Right lobe of liver (tissue), 6 donors: ENCODE measurements around the gene POMGNT1. TPM values are rescaled to one million over a fixed set of nuclear protein-coding genes. Genes with fewer than 3 reads are reported as not detected.

Experiments
- ATAC-seq, 4 donors: fragments of 200-7000 bp; cut with Tn5 transposase; one replicate each; pipeline ENCODE4 v1.9.1; 2020; ENCODE audit warnings: mild to moderate bottlenecking in 4 of 4, moderate library complexity in 4 of 4
- DNase-seq, 3 donors: peaks; one replicate each; pipeline ENCODE4 v3.0.0-alpha.2; 2020
- H3K27ac ChIP-seq, 3 donors: fragments of 200-600 bp; one replicate each; pipeline ENCODE4 v1.8.0; 2022
- H3K27me3 ChIP-seq, 2 donors: fragments of 200-600 bp; one replicate each; pipeline ENCODE4 v1.8.0; 2022
- H3K36me3 ChIP-seq, 4 donors: fragments of 200-600 bp; sonication (generic) in 1 of 4; one replicate each; pipeline versions ENCODE4 v1.5.1 to v1.8.0; 2017 to 2022; ENCODE audit warnings: control low read depth in 1 of 4
- H3K4me1 ChIP-seq, 4 donors: fragments of 200-600 bp; sonication (generic) in 1 of 4; one replicate each; pipeline versions ENCODE4 v1.5.1 to v1.8.0; 2017 to 2022; ENCODE audit warnings: control low read depth in 1 of 4
- H3K4me3 ChIP-seq, 3 donors: fragments of 200-600 bp; one replicate each; pipeline ENCODE4 v1.8.0; 2022
- H3K9me3 ChIP-seq, 4 donors: fragments of 200-600 bp; sonication (generic) in 1 of 4; one replicate each; pipeline versions ENCODE4 v1.5.1 to v1.8.0; 2017 to 2022; ENCODE audit warnings: control low read depth in 1 of 4
- CTCF ChIP-seq, 4 donors: fragments of 200-600 bp in 3 of 4; fragments of 450-650 bp in 1 of 4; IDR thresholded peaks; one replicate each; pipeline versions ENCODE4 v1.5.1 to v1.8.0; 2016 to 2022; ENCODE audit warnings: antibody characterized with exemption in 4 of 4, mild to moderate bottlenecking in 2 of 4
- POLR2A ChIP-seq: fragments of 450-650 bp; IDR thresholded peaks from one replicate; pipeline ENCODE4 v1.6.1; 2017; ENCODE audit warnings: antibody characterized with exemption, mild to moderate bottlenecking
- WGBS: methylation state at CpG from one replicate; pipeline ENCODE4 v1.1.6; 2018; ENCODE audit warnings: low coverage, low lambda C conversion rate; ENCODE audit not compliant: insufficient coverage; ENCODE audit errors: missing lambda C conversion rate; 5-methylcytosine and 5-hydroxymethylcytosine counted together
- intact Hi-C, 2 donors: fragments of 100-400 bp; cut with DNase I; formaldehyde crosslinking; loops; one replicate each; pipeline versions ENCODE4 v1.11.2 to v1.14.1; 2022
- total RNA-seq, 6 experiments: library from RNA; depleted of rRNA in 2 of 6; stranded (reverse); fragments of >200 nt in 2 of 6; fragmentation: NEBNext Ultra II Directional in 3 of 6; extraction: Animal tissue kit (Norgen Biotek cat#: 25700) in 3 of 6; gene quantifications; one replicate each; pipeline versions ENCODE4 v1.1.0 to v1.2.4, GENCODE V29; 2016 to 2023
- donor health status: DM: no; HTN: yes; CAD: no.
- donor health status: DM: no; HTN: no; CAD: no.
- donor health status: DM: no; HTN: no; CAD: no.
- donor health status: DM: no; HTN: yes; CAD: no.
- donor health status: DM: no; HTN: yes; CAD: no.

POMGNT1 gene
- total RNA-seq, 6 experiments from 2014 or later = 26.9 to 47.4 (median 38.8) TPM

GRCh38 chr1:46191033-46191701 is 7.1 kb downstream of the POMGNT1 start:
- 97% methylated on average over 4 of the region's 9 CpGs for WGBS
- Histone ChIP-seq H3K4me1 (peaks cover 0 to 17% (median 0%) of the 10 kb centered on the region in 4 donors), H3K27me3 (no peaks in the 10 kb centered on the region), H3K36me3 (peaks cover 0 to 28% (median 6%) of the 10 kb centered on the region in 4 donors), H3K9me3 (no peaks in the 10 kb centered on the region), H3K27ac (no peak overlapping the region), H3K4me3 (no peak overlapping the region)
- no peak for TF ChIP-seq CTCF (IDR thresholded peaks at IDR 0.05)
- no peak for TF ChIP-seq POLR2A
- ATAC-seq = no peak
- intact Hi-C loops = no loop called here
- no peak for DNase-seq

DNA sequence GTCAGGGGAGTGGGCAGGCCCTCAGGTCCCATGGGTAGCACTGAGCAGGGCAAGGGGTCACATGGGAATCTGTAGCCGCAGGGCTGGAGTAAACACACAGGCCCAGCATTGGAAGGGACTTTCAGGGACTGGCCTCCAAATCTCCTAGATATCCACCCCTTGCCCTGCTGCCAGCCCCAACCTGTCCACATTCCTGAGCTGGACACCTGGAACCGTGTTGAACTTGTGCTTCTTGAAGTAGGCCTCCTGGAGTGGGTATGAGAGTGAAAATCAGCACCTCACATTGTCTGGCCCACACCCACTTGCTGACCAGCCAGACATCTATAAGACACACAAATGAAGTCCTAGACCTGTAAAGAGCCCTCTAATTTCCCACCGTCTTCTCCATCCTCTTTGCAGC is 7.7 kb downstream of the POMGNT1 start:
- DNase-seq = no peak

GRCh38 chr1:46188295-46189030 is 9.8 kb downstream of the POMGNT1 start:
- Histone ChIP-seq H3K4me3 (no peak overlapping the region), H3K9me3 (no peaks in the 10 kb centered on the region), H3K27me3 (no peaks in the 10 kb centered on the region), H3K27ac (peak overlapping the region in 1 of 3 donors; percentile 54), H3K36me3 (peaks cover 0 to 20% (median 6%) of the 10 kb centered on the region in 4 donors), H3K4me1 (peaks cover 0 to 20% (median 4%) of the 10 kb centered on the region in 4 donors)
- intact Hi-C loops = no loop called here
- TF ChIP-seq POLR2A (no peak), CTCF (IDR thresholded peaks at IDR 0.05) (peak in 1 of 4 donors; percentile 5)
- 69% methylated on average over 5 of the region's 6 CpGs for WGBS
- DNase-seq (peak; percentile 43 to 83 (median 71)), ATAC-seq (peak; percentile 45 to 85 (median 67))

More for the DNA sequence above, 7.7 kb downstream of the POMGNT1 start:
- Histone ChIP-seq H3K27ac (no peak overlapping the region), H3K36me3 (peaks cover 0 to 27% (median 6%) of the 10 kb centered on the region in 4 donors), H3K4me3 (no peak overlapping the region), H3K27me3 (no peaks in the 10 kb centered on the region), H3K4me1 (peaks cover 0 to 13% (median 0%) of the 10 kb centered on the region in 4 donors), H3K9me3 (no peaks in the 10 kb centered on the region)
- no peak for ATAC-seq
- intact Hi-C loops = no loop called here
- TF ChIP-seq CTCF (IDR thresholded peaks at IDR 0.05) (no peak), POLR2A (no peak)
- WGBS = 87% methylated on average over 2 of the region's 3 CpGs

GRCh38 chr1:46187106-46187869 is 10.9 kb downstream of the POMGNT1 start:
- Histone ChIP-seq H3K4me1 (peaks cover 0 to 30% (median 5%) of the 10 kb centered on the region in 4 donors), H3K4me3 (no peak overlapping the region), H3K9me3 (no peaks in the 10 kb centered on the region), H3K27ac (no peak overlapping the region), H3K27me3 (no peaks in the 10 kb centered on the region), H3K36me3 (peaks cover 0 to 10% (median 3%) of the 10 kb centered on the region in 4 donors)
- DNase-seq (no peak), ATAC-seq (no peak)
- intact Hi-C loops = no loop called here
- WGBS = no CpG with 5 or more reads among the region's 8 CpGs
- TF ChIP-seq POLR2A = no peak
- no peak for TF ChIP-seq CTCF (IDR thresholded peaks at IDR 0.05)
